Brain microvascular endothelial cell (primary cell): ENCODE results near the gene MTG1.
"Not testable (repeated sequence)": the region's sequence is repeated elsewhere in the genome, so short reads cannot be mapped to it uniquely, and the experiment has no call there.

ENCODE experiments used
- DNase-seq: peaks from one replicate; pipeline ENCODE4 v3.0.0-alpha.2; 2020
- H3K27ac ChIP-seq: fragments of 250-450 bp; sonication (Bioruptor Pico); 2 replicates; pipeline ENCODE4 v1.5.1; 2020; ENCODE audit warnings: mild to moderate bottlenecking, moderate library complexity
- H3K27me3 ChIP-seq: fragments of 250-450 bp; sonication (Bioruptor Pico); replicated peaks from 2 replicates; pipeline ENCODE4 v1.5.1; 2020; ENCODE audit warnings: mild to moderate bottlenecking
- H3K36me3 ChIP-seq: fragments of 250-450 bp; sonication (Bioruptor Pico); replicated peaks from 2 replicates; pipeline ENCODE4 v1.5.1; 2020; ENCODE audit warnings: mild to moderate bottlenecking
- H3K4me3 ChIP-seq: 2 replicates; pipeline ENCODE4 v1.5.1; 2011; ENCODE audit warnings: low read depth, mild to moderate bottlenecking, control low read depth, low read length, moderate library complexity
- CTCF ChIP-seq: IDR thresholded peaks from 2 replicates; pipeline ENCODE4 v1.5.1; 2011; ENCODE audit warnings: low read depth, mild to moderate bottlenecking, moderate library complexity, low read length, control low read depth, inconsistent platforms; ENCODE audit errors: missing control alignments
- in situ Hi-C: cut with HindIII; loops from 2 replicates; pipeline ENCODE4 v1.10.0; 2017; ENCODE audit warnings: low sequenced_read_pairs, low pct_ligation_motif_present

Gene MTG1

GRCh38 chr10:133384071-133384470, 9.9 kb upstream of the MTG1 start:
- no peak for DNase-seq
- no peak overlapping the region for H3K4me3 ChIP-seq
- H3K27ac ChIP-seq: no peak overlapping the region
- no peaks in the 10 kb centered on the region for H3K27me3 ChIP-seq
- no peak for TF ChIP-seq CTCF
- H3K36me3 ChIP-seq: no peaks in the 10 kb centered on the region
- in situ Hi-C loops: no loop called here

DNA sequence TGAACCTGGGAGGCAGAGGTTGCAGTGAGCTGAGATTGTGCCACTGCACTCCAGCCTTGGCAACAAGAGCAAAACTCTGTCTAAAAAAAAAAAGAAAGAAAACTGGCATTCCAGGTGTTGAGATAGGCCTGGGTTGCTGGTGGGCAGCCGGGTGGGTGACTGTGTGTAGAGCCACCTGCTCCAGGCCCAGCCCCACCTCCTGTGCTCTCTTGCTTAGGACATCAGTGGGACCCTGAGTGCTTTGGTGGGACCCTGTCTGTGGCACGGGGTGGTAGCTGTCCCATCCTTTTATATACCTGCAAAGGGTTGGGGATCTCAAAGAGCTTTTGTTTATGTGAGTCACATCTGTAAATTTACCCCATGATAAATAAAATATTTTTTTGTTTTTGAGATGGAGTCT, 8.7 kb upstream of the MTG1 start:
- Histone ChIP-seq H3K4me3 (no peak overlapping the region), H3K27ac (no peak overlapping the region), H3K27me3 (no peaks in the 10 kb centered on the region), H3K36me3 (no peaks in the 10 kb centered on the region)
- in situ Hi-C loops: no loop called here
- TF ChIP-seq CTCF: no peak
- no peak for DNase-seq

DNA sequence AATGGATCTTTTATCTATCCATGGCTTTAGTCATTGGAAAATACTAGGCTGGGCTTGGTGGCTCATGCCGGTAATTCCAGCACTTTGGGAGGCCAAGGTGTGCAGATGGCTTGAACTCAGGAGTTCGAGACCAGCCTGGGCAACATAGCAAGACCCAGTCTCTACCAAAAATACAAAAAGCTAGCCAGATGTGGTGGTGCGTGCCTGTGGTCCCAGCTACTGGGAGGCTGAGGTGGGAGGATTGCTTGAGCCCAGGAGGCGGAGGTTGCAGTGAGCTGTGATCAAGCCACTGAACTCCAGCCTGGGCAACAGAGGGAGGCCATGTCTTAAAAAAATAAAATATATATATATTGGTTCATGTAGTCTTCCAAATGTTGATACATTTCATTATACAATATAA, 7.0 kb upstream of the MTG1 start:
- in situ Hi-C loops, H3K36me3 ChIP-seq, H3K4me3 ChIP-seq, H3K27ac ChIP-seq, H3K27me3 ChIP-seq, DNase-seq: not testable (repeated sequence)

DNA sequence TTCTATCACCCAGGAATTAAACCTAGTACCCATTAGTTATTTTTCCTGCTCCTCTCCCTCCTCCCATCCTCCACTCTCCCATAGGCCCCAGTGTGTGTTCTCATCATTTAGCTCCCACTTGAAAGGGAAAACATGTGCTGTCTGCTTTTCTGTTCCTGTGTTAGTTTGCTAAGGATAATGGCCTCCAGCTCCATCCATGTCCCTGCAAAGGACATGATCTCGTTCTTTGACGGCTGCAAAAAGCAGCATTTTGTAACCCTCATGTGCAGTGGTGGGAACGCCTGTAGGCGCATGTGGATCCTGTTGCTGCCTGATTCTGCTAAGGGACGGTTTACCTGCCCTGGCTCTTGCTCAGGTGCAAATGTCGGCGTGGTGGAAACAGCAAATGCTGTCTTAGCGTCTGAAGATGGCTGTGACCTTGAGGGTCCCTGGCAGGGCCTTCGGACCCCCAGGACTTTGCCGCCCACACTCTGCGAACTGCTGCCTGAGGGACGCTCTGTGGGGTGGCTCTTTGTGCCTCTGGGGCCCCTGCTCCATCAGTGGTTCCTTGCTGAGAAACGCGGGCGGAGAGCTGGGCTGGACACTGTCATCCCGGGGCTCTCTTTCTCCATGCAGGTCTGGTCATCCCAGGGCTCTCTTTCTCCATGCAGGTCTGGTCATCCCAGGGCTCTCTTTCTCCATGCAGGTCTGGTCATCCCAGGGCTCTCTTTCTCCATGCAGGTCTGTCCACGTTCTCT, 5.6 kb upstream of the MTG1 start:
- no peak overlapping the region for H3K27ac ChIP-seq
- H3K4me3 ChIP-seq: no peak overlapping the region
- in situ Hi-C loops: no loop called here
- no peaks in the 10 kb centered on the region for H3K27me3 ChIP-seq
- no peak for DNase-seq
- H3K36me3 ChIP-seq: no peaks in the 10 kb centered on the region
- TF ChIP-seq CTCF: no peak

GRCh38 chr10:133388973-133389818, 4.8 kb upstream of the MTG1 start:
- no peak for DNase-seq
- TF ChIP-seq CTCF: no peak
- in situ Hi-C loops: no loop called here
- Histone ChIP-seq H3K36me3 (no peaks in the 10 kb centered on the region), H3K27ac (no peak overlapping the region), H3K4me3 (no peak overlapping the region), H3K27me3 (no peaks in the 10 kb centered on the region)

DNA sequence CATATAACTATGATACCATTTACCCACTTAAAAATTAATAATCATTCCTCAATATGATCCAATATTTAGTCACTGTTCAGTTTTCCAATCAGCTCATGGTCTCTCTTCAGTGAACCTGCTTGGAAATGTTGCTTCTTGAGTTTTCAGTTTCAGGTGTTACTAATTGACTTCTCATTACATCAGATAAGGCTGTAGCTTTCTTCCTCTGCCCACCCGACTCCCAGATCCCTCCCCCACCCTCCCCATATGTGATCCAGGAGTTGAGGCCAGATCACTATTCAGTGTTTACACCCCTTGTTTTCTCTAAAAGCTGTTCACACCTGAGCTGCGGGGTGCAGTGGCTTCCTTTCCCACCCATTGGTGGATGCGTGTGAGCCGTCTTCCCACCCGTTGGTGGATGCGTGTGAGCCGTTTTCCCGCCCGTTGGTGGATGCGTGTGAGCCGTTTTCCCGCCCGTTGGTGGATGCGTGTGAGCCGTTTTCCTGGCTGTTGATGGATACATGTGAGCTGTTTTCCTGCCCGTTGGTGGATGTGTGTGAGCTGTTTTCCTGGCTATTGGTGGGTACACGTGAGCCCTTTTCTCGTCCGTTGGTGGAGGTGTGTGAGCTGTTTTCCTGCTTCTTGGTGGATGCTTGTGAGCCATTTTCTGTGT, 3.2 kb upstream of the MTG1 start:
- H3K4me3 ChIP-seq: no peak overlapping the region
- H3K27me3 ChIP-seq: no peaks in the 10 kb centered on the region
- DNase-seq: no peak
- H3K36me3 ChIP-seq: no peaks in the 10 kb centered on the region
- no peak overlapping the region for H3K27ac ChIP-seq
- TF ChIP-seq CTCF: no peak
- in situ Hi-C loops: no loop called here
